GM12878 (cell line): Measurements from ENCODE around the gene ZNRF3. TPM values are rescaled to one million over a fixed set of nuclear protein-coding genes. Genes with fewer than 3 reads are reported as not detected.

ENCODE experiments used
- ATAC-seq: fragments of 200-7000 bp; cut with Tn5 transposase; 3 replicates; pipeline ENCODE4 v1.9.1; 2020; ENCODE audit warnings: mild to moderate bottlenecking, moderate library complexity
- BruUV-seq: library from RNA; stranded (reverse); fragments of 400-500 nt; replicated peaks from 2 replicates; lab custom pipeline; 2021; lab: Mats Ljungman, UMichigan
- CTCF ChIA-PET: fragments of 300-600 bp; sonication (Branson Sonifier 250); formaldehyde crosslinking; extraction: SDS; loops from one replicate; lab custom pipeline; 2021; ENCODE audit warnings: inconsistent platforms; lab: Yijun Ruan, JAX
- POLR2A ChIA-PET: fragments of 350-600 bp; formaldehyde crosslinking; extraction: SDS; loops from one replicate; lab custom pipeline; 2021; ENCODE audit warnings: inconsistent platforms; lab: Charles Lee
- RAD21 ChIA-PET: fragments of 300-600 bp; sonication (Branson Sonifier 250); formaldehyde crosslinking; loops from one replicate; lab custom pipeline; 2023; ENCODE audit warnings: antibody characterized with exemption; ENCODE audit not compliant: unreplicated experiment; lab: Charles Lee
- SMC1A ChIA-PET: fragments of 300-600 bp; sonication (Branson Sonifier 250); formaldehyde crosslinking; loops from one replicate; lab custom pipeline; 2023; ENCODE audit not compliant: unreplicated experiment, uncharacterized antibody; lab: Charles Lee
- DNase-seq: peaks from one replicate; pipeline ENCODE4 v3.0.0-alpha.2; 2011; ENCODE audit warnings: low read depth, low spot score
- FAIRE-seq: peaks from 3 replicates; lab custom pipeline; 2011; peaks lifted over from hg19 to GRCh38; lab: Jason Lieb, UNC
- H2AFZ ChIP-seq: 2 replicates; pipeline ENCODE4 v1.6.0; 2011; ENCODE audit warnings: low read depth, low read length, control low read depth; ENCODE audit not compliant: control insufficient read depth
- H3K27ac ChIP-seq: 2 replicates; pipeline ENCODE4 v1.5.1; 2011; ENCODE audit warnings: control low read depth; ENCODE audit not compliant: control insufficient read depth, insufficient read depth
- H3K27me3 ChIP-seq, 2 experiments: replicated peaks in 1 of 2; 2 replicates each; pipeline versions ENCODE4 v1.6.0 to v1.6.1; 2011; ENCODE audit warnings: low read length in 1 of 2; ENCODE audit not compliant: control insufficient read depth in 2 of 2, insufficient read depth in 2 of 2
- H3K36me3 ChIP-seq, 2 experiments: 2 replicates each; pipeline ENCODE4 v1.5.1; 2011; ENCODE audit warnings: low read length in 1 of 2; ENCODE audit not compliant: control insufficient read depth in 2 of 2, insufficient read depth in 2 of 2
- H3K4me1 ChIP-seq: 2 replicates; pipeline ENCODE4 v1.6.1; 2011; ENCODE audit warnings: mild to moderate bottlenecking, low read length, moderate library complexity, mixed read lengths; ENCODE audit not compliant: control insufficient read depth, insufficient read depth
- H3K4me2 ChIP-seq: 2 replicates; pipeline ENCODE4 v1.6.0; 2011; ENCODE audit warnings: control low read depth; ENCODE audit not compliant: control insufficient read depth, insufficient read depth
- H3K4me3 ChIP-seq: fragments of 200-600 bp; sonication (generic); 2 replicates; pipeline ENCODE4 v1.5.1; 2016
- H3K79me2 ChIP-seq: 2 replicates; pipeline ENCODE4 v1.6.0; 2011; ENCODE audit warnings: low read length; ENCODE audit not compliant: control insufficient read depth, insufficient read depth
- H3K9ac ChIP-seq: 2 replicates; pipeline ENCODE4 v1.8.0; 2011; ENCODE audit warnings: low read length, control low read depth, mixed read lengths; ENCODE audit not compliant: control insufficient read depth, insufficient read depth
- H3K9me3 ChIP-seq: replicated peaks from 3 replicates; pipeline ENCODE4 v1.5.1; 2011; ENCODE audit warnings: mild to moderate bottlenecking, low read length; ENCODE audit not compliant: control insufficient read depth, insufficient read depth
- H4K20me1 ChIP-seq: 2 replicates; pipeline ENCODE4 v1.6.0; 2011; ENCODE audit not compliant: control insufficient read depth, insufficient read depth
- BACH1 ChIP-seq: fragments of 450-650 bp; IDR thresholded peaks from 2 replicates; pipeline ENCODE4 v1.6.1; 2017; ENCODE audit warnings: mild to moderate bottlenecking, borderline replicate concordance
- BMI1 ChIP-seq: fragments of 450-650 bp; IDR thresholded peaks from 2 replicates; pipeline ENCODE4 v1.6.1; 2016; ENCODE audit warnings: mild to moderate bottlenecking, moderate library complexity, borderline replicate concordance
- CHD4 ChIP-seq: fragments of 200-600 bp; sonication (generic); IDR thresholded peaks from 2 replicates; pipeline ENCODE4 v1.6.1; 2016; ENCODE audit warnings: mild to moderate bottlenecking
- ETV6 ChIP-seq, 2 experiments: fragments of 450-650 bp in 1 of 2; IDR thresholded peaks in 1 of 2; conservative IDR thresholded peaks in 1 of 2; 2 replicates each; pipeline ENCODE4 v1.6.1; 2014; ENCODE audit warnings: antibody characterized with exemption in 1 of 2, borderline replicate concordance in 1 of 2, low read depth in 1 of 2, mild to moderate bottlenecking in 1 of 2, moderate library complexity in 1 of 2
- GABPA ChIP-seq: IDR thresholded peaks from 2 replicates; pipeline ENCODE4 v1.6.1; 2014; ENCODE audit warnings: antibody characterized with exemption, low read depth, mild to moderate bottlenecking, inconsistent platforms
- GATAD2B ChIP-seq: fragments of 450-650 bp; conservative IDR thresholded peaks from 2 replicates; pipeline ENCODE4 v1.6.1; 2017; ENCODE audit warnings: low read depth, mild to moderate bottlenecking, moderate library complexity
- HDAC2 ChIP-seq: fragments of 200-600 bp; sonication (generic); IDR thresholded peaks from 2 replicates; pipeline ENCODE4 v1.6.1; 2017
- NR2F1 ChIP-seq: fragments of 450-650 bp; conservative IDR thresholded peaks from 2 replicates; pipeline ENCODE4 v1.6.1; 2017; ENCODE audit warnings: mild to moderate bottlenecking
- PML ChIP-seq: IDR thresholded peaks from 2 replicates; pipeline ENCODE4 v1.6.1; 2012; ENCODE audit warnings: low read length, inconsistent platforms
- RUNX3 ChIP-seq: IDR thresholded peaks from 2 replicates; pipeline ENCODE4 v1.6.1; 2012; ENCODE audit warnings: low read length, inconsistent platforms
- SRF ChIP-seq, 2 experiments: IDR thresholded peaks; 2 replicates each; pipeline ENCODE4 v1.6.1; 2011; ENCODE audit warnings: low read depth in 2 of 2, low read length in 2 of 2, mild to moderate bottlenecking in 1 of 2, moderate library complexity in 1 of 2
- SUPT20H ChIP-seq: IDR thresholded peaks from 2 replicates; pipeline ENCODE4 v1.6.1; 2011; ENCODE audit warnings: low read depth, mild to moderate bottlenecking, low read length, moderate library complexity, borderline replicate concordance; ENCODE audit not compliant: control insufficient read depth
- SUZ12 ChIP-seq: fragments of 200-600 bp; sonication (generic); IDR thresholded peaks from one replicate; pipeline ENCODE4 v1.6.1; 2018; ENCODE audit warnings: antibody characterized with exemption, mild to moderate bottlenecking; ENCODE audit not compliant: unreplicated experiment
- TBL1XR1 ChIP-seq: IDR thresholded peaks from 2 replicates; pipeline ENCODE4 v1.6.1; 2012; ENCODE audit warnings: low read depth, low read length, improper control_type of control experiment
- WRNIP1 ChIP-seq: IDR thresholded peaks from 2 replicates; pipeline ENCODE4 v1.6.1; 2011; ENCODE audit warnings: low read depth, low read length, improper control_type of control experiment, borderline replicate concordance
- ZNF217 ChIP-seq: fragments of 450-650 bp; IDR thresholded peaks from 2 replicates; pipeline ENCODE4 v1.6.1; 2017; ENCODE audit warnings: antibody characterized with exemption, mild to moderate bottlenecking
- ZNF24 ChIP-seq: fragments of 450-650 bp; IDR thresholded peaks from 2 replicates; pipeline ENCODE4 v1.6.1; 2017; ENCODE audit warnings: antibody characterized with exemption, mild to moderate bottlenecking
- WGBS: methylation state at CpG from one replicate; pipeline ENCODE4 v1.1.6; 2016; ENCODE audit warnings: low lambda C conversion rate; ENCODE audit not compliant: insufficient replicate concordance, insufficient coverage; ENCODE audit errors: missing lambda C conversion rate; 5-methylcytosine and 5-hydroxymethylcytosine counted together
- in situ Hi-C: fragments of 300-500 bp; cut with MboI; formaldehyde crosslinking; loops from 9 replicates; pipeline ENCODE4 v1.14.3; 2018; ENCODE audit warnings: mixed read lengths
- intact Hi-C: fragments of 100-400 bp; cut with micrococcal nuclease; formaldehyde crosslinking; loops from one replicate; pipeline ENCODE4 v1.14.2; 2022; ENCODE audit not compliant: unreplicated experiment
- polyA plus RNA-seq, 11 experiments: library from polyadenylated mRNA; depleted of rRNA in 4 of 11; unstranded in 6 of 11; stranded (reverse) in 5 of 11; fragments of >200 nt; fragmentation: Nextera tagmentation in 4 of 11; fragmentation: Illumina TruSeq in 1 of 11; extraction: Ambion mirVana in 4 of 11; extraction: Trizol in 1 of 11; gene quantifications; 1 replicate in 1 of 11; 2 replicates in 10 of 11; pipeline versions ENCODE4 v1.2.1 to v1.2.3, GENCODE V29; 2011 to 2016; ENCODE audit warnings: inconsistent platforms in 2 of 11, missing spikeins in 2 of 11, low read depth in 1 of 11
- total RNA-seq, 4 experiments: library from RNA; depleted of rRNA in 3 of 4; stranded (reverse); fragments of >200 nt in 3 of 4; fragmentation: Illumina TruSeq in 1 of 4; extraction: Trizol in 1 of 4; gene quantifications; 2 replicates each; pipeline versions ENCODE4 v1.2.1 to v1.2.3, GENCODE V29; 2013 to 2021

Gene ZNRF3
- total and polyA plus RNA-seq, 10 of the 15 experiments (the other 5 are each of a cell fraction or from before 2014, with no cell fraction given), result 0.05 to 2.4 (median 0.46) TPM

- 44% methylated on average over 7 of the region's 7 CpGs for WGBS
- Histone ChIP-seq H3K36me3 (no peaks in the 10 kb centered on the region), H3K79me2 (no peaks in the 10 kb centered on the region), H3K27ac (no peak overlapping the region), H3K4me3 (no peak overlapping the region), H3K9me3 (no peaks in the 10 kb centered on the region), H3K4me1 (no peaks in the 10 kb centered on the region), H3K9ac (no peak overlapping the region), H4K20me1 (no peaks in the 10 kb centered on the region), H3K27me3 (no peaks in the 10 kb centered on the region), H2AFZ (no peak overlapping the region), H3K4me2 (no peak overlapping the region)
- POLR2A ChIA-PET, result interaction anchor here (0.6 to 1.2 kb wide), 3 partner anchors 10 to 14 kb away, joined by 3 to 5 read pairs (median 3); no protein-coding TSS in a partner anchor
- in situ Hi-C loops (no loop called here), intact Hi-C loops (no loop called here)
- RAD21 ChIA-PET, result interaction anchor here (1.0 to 2.5 kb wide), 3 partner anchors 16 to 103 kb away, joined by 3 to 6 read pairs (median 3); no protein-coding TSS in a partner anchor
- no TSS peak for BruUV-seq
- no peak for DNase-seq
- CTCF ChIA-PET, result interaction anchor here (1.0 to 1.4 kb wide), 5 partner anchors 11 to 51 kb away, joined by 3 to 5 read pairs (median 4); no protein-coding TSS in a partner anchor
- FAIRE-seq, result no peak
- TF ChIP-seq SUZ12 (no peak), SRF (IDR thresholded peaks at IDR 0.05; ENCODE audit: low read depth in 2 of 2, low read length in 2 of 2) (no peak)
- SMC1A ChIA-PET, result interaction anchor here (0.7 to 1.7 kb wide), 5 partner anchors 10 to 51 kb away, joined by 3 to 7 read pairs (median 4); no protein-coding TSS in a partner anchor
- no peak for ATAC-seq
Observed at GRCh38 chr22:28937206-28938025, 54.0 kb downstream of the ZNRF3 start.

GRCh38 chr22:28938286-28938833 is 55.0 kb downstream of the ZNRF3 start:
- no peak for ATAC-seq
- intact Hi-C loops, result no loop called here
- H3K27me3 ChIP-seq, result no peaks in the 10 kb centered on the region
- no peaks in the 10 kb centered on the region for H3K4me1 ChIP-seq
- WGBS, result 35% methylated on average over 4 of the region's 4 CpGs
- no peaks in the 10 kb centered on the region for H3K9me3 ChIP-seq
- H4K20me1 ChIP-seq, result no peaks in the 10 kb centered on the region
- H3K4me2 ChIP-seq, result no peak overlapping the region
- in situ Hi-C loops, result no loop called here
- H3K36me3 ChIP-seq, result no peaks in the 10 kb centered on the region
- ChIA-PET POLR2A (interaction anchor here (0.8 to 1.0 kb wide), 2 partner anchors 11 to 88 kb away, joined by 3 read pairs; no protein-coding TSS in a partner anchor), CTCF (interaction anchor here (1.1 to 1.2 kb wide), 2 partner anchors 8 to 52 kb away, joined by 3 read pairs; no protein-coding TSS in a partner anchor), RAD21 (interaction anchor here (1.2 to 2.5 kb wide), 2 partner anchors 83 to 102 kb away, joined by 3 to 6 read pairs; no protein-coding TSS in a partner anchor), SMC1A (interaction anchor here (1.0 to 2.0 kb wide), 4 partner anchors 11 to 39 kb away, joined by 3 to 7 read pairs (median 6); no protein-coding TSS in a partner anchor)
- H3K4me3 ChIP-seq, result no peak overlapping the region
- H3K79me2 ChIP-seq, result no peaks in the 10 kb centered on the region
- H2AFZ ChIP-seq, result no peak overlapping the region
- DNase-seq, result no peak
- BruUV-seq, result no TSS peak
- no peak overlapping the region for H3K9ac ChIP-seq
- FAIRE-seq, result no peak
- no peak overlapping the region for H3K27ac ChIP-seq
- no peak for TF ChIP-seq PML
- no peak for TF ChIP-seq NR2F1
- TF ChIP-seq GATAD2B, result no peak
- TF ChIP-seq BACH1, result no peak
- no peak for TF ChIP-seq ZNF24
- TF ChIP-seq SUPT20H, result no peak
- no peak for TF ChIP-seq ZNF217
- no peak for TF ChIP-seq BMI1
- no peak for TF ChIP-seq WRNIP1
- TF ChIP-seq CHD4, result no peak
- TF ChIP-seq HDAC2, result no peak
- no peak for TF ChIP-seq TBL1XR1
- no peak for TF ChIP-seq ETV6 (conservative IDR thresholded peaks at IDR 0.05 in 1 of 2, IDR thresholded peaks at IDR 0.05 in 1 of 2; ENCODE audit: borderline replicate concordance in 1 of 2, low read depth in 1 of 2)
- TF ChIP-seq RUNX3, result no peak
- TF ChIP-seq GABPA, result no peak
